IPS DF 4.7 (cell line): ENCODE measurements around the gene ZNF618.

Experiments used
- DNase-seq: peaks from one replicate; pipeline ENCODE4 v3.0.0-alpha.2; 2013; ENCODE audit warnings: low spot score; ENCODE audit errors: extremely low read depth

The ZNF618 gene

DNA sequence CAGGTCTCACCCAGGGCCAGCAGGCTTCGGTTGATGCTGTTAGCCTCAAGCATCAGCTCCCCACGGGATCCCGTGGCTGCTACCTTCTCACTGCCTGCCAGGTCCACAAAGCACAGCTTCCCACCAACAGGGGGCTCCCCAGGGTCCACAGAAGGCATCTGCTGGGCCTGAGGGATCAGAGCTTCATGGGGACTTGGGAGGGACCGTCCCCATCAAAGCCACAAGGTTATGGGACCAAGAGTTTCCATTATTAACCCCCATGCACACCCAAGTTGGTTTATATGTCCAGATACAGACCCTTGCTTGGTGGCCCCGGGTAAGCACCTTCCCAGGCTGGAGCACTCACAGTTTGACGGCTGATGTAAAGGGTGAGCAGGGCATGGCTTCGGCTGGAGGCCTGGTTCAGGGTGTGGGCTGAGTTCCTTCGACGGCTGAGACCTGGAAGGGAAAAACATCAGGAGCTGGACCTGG lies 220.0 kb downstream of the ZNF618 start:
- no peak for DNase-seq

GRCh38 chr9:114096866-114097612 lies 220.9 kb downstream of the ZNF618 start:
- DNase-seq, result no peak

GRCh38 chr9:114097613-114098020 lies 221.5 kb downstream of the ZNF618 start:
- no peak for DNase-seq

GRCh38 chr9:114098021-114098935 lies 222.2 kb downstream of the ZNF618 start:
- no peak for DNase-seq

- DNase-seq, result no peak
Measured at GRCh38 chr9:114098936-114099668, 223.0 kb downstream of the ZNF618 start, which contains the start of gene KIF12. TSS of gene KIF12 (minus strand) at chr9:114099292. CDS start at chr9:114099276, 16 bp downstream.

- DNase-seq, result no peak
Measured at GRCh38 chr9:114099669-114100270, 223.7 kb downstream of the ZNF618 start.

GRCh38 chr9:114100536-114100935 lies 224.4 kb downstream of the ZNF618 start:
- no peak for DNase-seq

GRCh38 chr9:114102484-114102883 lies 226.4 kb downstream of the ZNF618 start:
- DNase-seq, result no peak

GRCh38 chr9:114105236-114105635 lies 229.1 kb downstream of the ZNF618 start:
- DNase-seq, result no peak
